ENCODE data around the gene MUSTN1.

The MUSTN1 gene

GRCh38 chr3:52783211-52783555 lies 51.6 kb downstream of the MUSTN1 start:
- DNase-seq = no peak
